NCI-H2107 treated with DMSO at 0.1 percent for 48 hours (cell line): ENCODE data around the gene ERCC6L2.

ENCODE experiments used
- DNase-seq: peaks from one replicate; lab custom pipeline; 2025; ENCODE audit not compliant: unreplicated experiment; lab: John Stamatoyannopoulos, UW

The ERCC6L2 gene, protein sequence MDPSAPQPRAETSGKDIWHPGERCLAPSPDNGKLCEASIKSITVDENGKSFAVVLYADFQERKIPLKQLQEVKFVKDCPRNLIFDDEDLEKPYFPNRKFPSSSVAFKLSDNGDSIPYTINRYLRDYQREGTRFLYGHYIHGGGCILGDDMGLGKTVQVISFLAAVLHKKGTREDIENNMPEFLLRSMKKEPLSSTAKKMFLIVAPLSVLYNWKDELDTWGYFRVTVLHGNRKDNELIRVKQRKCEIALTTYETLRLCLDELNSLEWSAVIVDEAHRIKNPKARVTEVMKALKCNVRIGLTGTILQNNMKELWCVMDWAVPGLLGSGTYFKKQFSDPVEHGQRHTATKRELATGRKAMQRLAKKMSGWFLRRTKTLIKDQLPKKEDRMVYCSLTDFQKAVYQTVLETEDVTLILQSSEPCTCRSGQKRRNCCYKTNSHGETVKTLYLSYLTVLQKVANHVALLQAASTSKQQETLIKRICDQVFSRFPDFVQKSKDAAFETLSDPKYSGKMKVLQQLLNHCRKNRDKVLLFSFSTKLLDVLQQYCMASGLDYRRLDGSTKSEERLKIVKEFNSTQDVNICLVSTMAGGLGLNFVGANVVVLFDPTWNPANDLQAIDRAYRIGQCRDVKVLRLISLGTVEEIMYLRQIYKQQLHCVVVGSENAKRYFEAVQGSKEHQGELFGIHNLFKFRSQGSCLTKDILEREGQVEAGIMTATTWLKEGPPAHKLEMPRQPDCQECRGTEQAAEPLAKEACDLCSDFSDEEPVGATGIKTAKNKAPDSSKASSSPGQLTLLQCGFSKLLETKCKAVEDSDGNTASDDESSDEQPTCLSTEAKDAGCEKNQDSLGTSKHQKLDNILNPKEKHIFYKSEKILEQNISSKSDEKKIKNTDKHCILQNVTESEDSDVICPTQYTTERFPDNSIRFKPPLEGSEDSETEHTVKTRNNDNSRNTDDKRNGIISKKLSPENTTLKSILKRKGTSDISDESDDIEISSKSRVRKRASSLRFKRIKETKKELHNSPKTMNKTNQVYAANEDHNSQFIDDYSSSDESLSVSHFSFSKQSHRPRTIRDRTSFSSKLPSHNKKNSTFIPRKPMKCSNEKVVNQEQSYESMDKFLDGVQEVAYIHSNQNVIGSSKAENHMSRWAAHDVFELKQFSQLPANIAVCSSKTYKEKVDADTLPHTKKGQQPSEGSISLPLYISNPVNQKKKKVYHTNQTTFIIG (N-terminal part only)

DNA sequence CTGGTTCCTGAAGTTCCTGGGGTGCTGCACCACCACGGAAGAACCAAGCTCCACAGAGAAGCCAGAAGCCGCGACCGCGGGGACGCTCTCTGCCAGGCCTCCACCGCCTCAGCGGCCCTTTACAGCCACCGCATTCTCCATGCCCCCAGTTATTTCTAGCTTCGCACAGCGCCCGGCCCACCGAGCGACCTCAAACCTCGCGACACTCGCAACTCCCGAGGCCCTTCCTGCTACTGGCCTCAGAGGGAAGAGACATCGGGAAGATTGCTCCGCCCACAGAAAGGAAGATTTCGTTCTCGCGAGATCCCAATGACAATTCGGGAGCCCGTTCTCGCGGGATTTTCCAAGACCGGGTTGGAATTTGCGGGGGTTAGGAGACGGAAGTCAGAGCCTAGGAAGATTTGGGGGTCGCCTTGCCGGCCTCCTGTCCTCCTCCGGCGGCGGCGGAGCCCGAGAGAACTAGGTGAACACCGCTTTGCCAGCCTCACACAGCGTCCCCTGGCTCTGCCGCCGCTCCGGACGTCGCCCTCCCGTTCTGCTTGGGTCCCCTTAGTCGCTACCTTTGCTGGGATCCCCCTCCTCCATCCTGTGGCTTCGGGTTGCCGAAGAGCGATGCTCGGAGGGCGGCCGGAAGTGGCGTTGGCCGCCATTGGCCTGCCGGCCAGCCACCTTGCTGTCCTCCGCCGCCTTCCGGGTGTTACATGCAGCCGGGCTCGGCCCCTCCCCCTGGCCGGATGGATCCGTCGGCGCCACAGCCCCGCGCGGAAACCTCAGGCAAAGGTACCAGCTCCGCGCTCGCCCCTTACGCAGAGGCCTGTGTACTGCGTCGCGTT is at the start of gene ERCC6L2:
Gene ERCC6L2 (plus strand): TSS at position 387 of the 833 bp plus-strand sequence. CDS start 348 bp downstream, at position 735.
- DNase-seq: peak; percentile 87

DNA sequence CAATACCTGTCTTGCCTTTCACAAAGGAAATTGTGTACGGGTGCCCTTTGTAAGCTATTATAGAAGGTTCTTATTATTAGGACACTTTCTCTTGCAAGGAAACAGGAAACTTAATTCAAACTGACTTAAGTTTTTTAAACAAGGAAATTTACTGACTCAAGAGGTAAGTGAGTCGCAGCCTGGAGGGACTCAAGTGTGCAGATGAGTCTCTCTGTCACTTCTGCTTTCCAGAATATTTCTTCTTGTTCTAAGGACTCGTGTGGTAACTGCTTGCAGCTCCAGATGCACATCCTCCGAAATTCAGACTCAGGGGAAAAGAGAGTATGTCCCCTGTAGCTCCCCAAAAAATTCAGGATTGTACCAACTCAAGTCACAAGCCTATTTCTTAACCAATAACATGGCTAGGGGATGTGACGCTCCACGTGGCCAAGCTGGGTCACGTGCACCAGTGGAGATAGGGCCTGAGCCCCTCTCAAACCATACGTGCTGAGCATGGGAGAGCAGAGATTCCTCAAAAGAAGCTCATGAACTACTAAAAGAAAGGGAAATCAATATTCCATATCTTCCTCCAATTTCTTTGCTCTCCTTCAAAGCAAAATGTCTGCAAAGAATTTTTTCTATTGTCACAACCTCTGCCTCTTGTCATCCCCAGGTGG is 49.2 kb upstream of the ERCC6L2 start:
- DNase-seq: no peak

DNA sequence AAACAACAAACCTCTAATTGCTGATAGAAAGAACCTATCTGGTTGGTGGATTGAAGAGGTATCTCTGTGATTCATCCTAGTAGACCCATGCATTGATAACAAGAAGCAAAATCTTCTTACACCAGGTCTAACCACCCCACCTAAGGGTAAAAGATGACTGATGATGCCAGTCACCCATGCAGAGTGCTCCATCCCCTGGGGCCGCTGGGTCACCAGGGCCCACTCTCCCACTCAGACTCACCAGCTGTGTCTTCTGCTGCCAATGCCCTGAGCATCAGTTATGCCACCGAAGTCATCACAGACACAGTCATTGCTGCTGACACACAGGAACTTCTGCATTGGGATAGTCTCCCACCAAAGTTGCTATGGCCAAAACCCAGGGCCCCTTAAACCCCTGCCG is 44.7 kb upstream of the ERCC6L2 start:
- DNase-seq: no peak

DNA sequence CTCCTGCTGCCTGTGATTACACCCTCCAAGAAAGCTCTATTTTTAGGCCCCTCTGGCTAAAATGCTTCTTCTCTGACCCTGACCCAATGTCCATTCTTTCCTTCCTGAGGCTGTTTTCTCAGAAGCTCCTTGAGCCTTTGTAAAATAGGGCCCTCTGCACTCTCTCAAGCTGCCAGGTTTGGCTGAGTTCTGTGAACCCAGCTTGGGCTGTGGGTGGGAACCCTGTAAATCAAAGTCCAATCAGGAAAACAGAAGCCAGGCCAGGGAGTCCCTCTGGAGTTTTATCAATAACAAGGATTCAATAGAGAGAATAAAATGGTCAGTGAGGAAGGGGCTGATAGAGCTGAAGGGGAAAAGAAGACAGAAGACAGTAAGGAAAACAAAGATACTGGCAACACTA is 43.7 kb upstream of the ERCC6L2 start:
- DNase-seq: no peak

DNA sequence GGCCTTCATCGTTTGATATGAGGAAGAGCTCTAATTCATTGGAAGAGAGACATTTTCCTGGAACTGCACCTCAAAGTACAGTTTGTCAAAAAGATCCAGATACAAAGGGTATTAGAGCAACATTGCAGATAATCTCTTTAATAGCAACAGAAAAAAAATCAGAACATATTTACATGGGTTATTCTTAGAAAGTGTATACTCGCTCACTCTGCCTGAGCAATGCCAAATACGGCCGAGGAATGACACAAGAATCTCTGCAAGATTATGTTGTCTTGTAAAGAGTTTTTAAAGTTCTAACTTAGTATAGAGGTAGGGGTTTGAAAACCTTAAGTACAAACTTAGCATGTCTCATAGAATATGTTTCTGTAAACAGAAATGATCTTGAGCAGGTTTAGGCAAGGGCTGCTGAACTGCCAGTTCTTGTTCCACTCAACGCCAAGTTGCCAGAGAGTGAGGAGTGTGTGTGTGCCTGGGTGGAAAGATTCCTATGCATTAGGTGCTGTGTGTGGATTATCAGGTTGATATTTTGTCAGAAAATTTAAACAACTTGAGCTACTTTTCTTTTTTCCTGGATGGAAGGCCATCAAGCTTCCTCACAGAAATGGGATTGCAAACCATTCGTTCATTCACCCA is 41.8 kb upstream of the ERCC6L2 start:
- no peak for DNase-seq

DNA sequence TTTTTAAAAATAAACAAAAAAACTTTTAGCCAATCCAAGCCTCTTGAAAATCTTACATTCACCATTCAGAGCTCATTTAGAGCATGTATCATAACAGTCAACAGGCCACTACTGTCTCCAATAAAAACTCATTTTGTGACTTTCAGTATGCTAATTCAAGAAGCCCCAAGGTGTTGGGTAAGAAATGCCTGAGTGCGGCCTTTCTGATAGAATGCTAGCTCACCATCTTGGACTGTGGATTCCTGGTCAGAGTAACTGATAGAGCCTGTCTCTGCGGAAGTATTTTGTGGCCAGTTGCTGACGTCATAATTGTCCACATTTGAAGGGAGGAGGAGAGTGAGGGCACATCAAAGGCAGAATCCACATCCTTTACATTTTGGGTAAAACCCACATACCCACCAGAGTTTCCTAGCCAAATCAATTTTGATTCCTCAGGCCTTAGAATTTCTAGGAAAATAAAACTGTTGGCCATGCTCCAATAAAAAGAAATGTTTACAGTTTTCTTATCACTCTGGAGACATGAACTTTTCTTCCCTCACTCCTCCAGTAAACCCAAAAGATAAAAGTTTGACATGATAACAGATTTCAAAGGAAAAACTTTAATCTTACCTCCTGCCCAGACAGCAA is 41.1 kb upstream of the ERCC6L2 start:
- DNase-seq: no peak

DNA sequence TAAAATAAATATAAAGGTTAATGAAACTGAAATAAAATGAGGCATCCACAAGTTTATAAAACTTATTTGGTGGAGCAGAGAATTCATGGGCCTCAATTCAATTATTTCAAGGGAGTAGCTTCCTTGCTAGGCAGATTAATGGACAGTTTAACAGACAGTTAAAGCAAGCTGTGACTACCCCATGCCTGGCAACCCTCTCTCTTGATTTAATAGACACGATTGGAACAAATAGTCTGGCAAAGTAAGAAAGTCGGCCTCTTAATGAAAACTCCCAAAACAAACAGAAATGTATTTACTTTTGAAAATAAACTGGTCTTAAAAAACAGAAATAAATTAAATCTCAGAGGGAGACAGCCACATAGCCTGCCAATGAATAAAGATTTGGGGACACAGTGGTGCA is 40.1 kb upstream of the ERCC6L2 start:
- no peak for DNase-seq

DNA sequence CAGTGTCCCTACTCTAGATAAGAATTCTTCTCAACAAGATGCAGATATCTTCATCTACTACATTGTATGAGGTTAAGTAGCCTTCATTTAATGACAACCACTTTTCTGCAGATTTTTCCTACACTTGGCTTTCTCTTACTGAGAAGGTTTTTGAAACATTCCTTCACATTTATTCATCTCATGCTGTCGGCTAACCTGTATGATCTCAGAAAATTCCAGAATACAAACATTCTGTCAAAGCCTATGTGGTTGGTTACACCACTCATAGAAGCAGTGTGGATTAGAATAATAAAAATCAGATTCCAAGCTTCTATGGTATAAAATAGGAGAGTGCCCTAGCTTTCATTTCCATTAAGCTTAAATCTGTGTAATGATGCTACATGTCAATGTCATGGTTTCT is 39.4 kb upstream of the ERCC6L2 start:
- DNase-seq: no peak

DNA sequence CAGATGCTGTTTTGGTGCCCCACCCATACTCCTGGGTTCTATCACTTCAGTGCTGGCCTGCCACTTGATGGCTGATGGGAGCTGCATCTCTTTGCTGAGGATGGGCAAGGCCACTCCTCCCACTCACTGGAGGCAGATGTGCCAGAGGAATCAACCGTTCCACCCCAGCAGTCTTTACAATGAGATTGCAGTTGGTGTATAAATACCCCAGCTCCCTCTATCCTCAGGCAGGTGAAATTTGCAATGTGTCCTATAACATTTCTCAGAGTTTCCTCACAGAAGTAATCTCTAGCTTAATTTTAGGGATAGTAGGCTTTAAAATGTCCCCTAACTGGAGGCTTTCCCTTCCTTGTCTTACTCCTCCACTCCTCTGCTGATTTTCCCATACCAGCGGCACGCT is 36.5 kb upstream of the ERCC6L2 start:
- no peak for DNase-seq

DNA sequence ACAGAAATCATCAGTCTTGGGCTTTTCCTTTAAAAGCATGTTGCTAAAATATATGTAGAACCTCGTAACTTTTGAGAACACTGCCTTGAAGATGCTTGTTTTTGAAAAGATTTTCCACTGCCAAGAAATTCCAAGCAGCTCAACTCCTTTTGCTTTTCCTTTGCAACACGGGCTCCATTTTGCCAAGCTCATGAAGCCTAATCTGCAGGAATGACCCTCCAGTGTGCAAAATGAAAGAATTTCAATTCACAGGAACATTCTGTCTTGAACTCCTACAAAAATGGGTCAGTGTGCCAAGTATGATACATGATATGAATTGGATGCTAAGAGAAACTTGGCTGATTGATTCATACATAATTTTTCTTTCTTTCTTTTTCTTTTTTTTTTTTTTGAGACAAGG is 35.4 kb upstream of the ERCC6L2 start:
- no peak for DNase-seq

DNA sequence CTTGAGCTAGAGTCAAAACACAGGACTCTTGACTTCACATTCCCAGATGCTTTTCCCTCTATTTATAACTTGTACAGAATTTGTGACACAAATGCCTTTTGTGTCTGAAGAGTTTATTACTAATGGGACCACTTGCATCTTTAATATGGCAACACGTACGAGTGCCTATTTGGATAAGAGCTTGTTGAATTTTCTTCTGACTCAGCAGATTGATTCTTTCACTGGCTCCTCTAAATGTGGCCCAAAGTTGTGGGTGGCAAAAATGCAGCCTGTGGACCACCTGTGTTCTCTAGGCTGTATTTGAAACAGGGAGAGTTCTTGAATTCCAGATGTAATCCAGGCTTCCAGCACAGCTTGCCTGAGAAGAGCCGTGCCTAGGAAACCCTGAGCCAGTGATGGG is 34.1 kb upstream of the ERCC6L2 start:
- no peak for DNase-seq

DNA sequence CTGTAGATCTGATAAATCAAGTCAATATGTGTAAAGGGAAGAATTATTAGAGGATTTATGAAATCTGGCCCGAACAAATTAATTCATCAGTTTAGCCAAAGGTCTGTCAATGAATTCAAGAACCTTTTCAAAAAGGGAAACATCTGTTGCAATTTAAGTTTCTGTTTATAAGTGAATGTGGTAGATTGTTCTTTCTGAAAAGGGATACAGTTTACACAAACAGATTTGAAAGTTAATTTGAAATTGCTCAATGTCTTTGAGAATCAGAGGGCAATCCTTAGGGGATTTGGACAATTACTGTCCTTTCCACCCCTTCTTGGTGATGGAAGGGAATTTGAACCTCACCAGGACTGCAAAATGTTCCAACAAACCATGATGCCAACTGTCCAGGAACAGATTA is 29.7 kb upstream of the ERCC6L2 start:
- DNase-seq: no peak

DNA sequence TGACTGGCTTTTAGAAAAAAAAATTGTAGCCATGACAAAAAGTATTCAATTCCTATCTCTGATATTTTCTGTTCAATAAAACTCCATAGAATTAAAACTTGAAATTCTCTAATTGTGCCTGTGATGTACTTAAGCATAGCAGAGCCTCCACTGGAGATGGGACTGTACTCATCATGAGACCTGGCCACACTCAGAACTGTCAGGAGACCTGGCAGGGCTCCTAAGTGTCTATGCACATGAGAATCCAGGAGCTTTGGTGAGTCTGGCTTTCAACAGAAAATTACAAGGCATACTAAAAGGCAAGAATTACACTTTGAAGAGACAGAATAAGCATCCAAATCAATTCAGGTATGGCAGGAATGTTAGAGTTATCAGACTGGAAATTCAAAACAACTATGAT is 26.7 kb upstream of the ERCC6L2 start:
- no peak for DNase-seq

DNA sequence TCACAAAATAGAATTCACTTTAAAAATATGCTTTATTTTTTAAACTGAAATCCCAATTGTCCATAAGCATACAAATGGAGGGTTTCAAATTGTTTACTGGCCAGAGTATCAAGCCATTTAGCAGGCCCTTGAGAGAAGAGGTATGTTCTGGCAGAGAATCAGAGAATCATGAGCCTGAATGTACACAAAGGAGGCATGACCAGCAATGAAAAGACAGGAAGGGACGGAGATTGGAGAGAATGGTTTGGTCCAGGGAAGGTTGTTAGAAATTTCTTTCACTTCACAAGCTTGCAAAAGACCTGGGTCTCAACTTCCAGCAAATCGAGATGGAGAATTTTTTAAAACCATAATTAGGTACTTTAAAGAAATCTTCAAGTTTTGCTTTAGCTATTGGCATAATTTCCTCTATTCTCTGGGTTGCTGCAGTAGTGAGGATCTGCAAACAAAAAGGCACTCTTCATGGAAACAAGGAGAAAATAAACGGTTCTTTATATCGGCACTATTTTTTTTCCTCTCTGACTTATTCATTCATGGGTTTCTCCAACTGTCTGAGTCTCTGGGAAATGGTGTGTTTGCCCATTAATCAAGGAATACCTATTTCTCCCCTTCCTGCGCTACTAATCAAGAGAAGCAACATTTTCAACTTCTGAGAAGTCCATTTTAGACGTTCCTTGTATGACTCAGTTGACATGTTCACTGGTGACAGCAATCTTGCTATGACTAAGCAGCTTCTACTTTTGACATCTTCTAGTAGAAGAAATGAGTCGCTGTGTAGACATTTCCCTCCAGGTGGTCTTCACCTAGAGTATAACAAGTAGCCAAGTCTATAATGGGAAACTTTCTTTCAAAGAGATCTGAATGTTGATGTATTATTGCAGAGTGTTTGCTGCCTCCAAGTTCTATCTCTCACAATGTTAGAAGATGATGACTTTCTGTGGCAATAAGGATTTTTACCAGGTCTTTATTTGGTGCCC is 23.1 kb upstream of the ERCC6L2 start:
- no peak for DNase-seq

DNA sequence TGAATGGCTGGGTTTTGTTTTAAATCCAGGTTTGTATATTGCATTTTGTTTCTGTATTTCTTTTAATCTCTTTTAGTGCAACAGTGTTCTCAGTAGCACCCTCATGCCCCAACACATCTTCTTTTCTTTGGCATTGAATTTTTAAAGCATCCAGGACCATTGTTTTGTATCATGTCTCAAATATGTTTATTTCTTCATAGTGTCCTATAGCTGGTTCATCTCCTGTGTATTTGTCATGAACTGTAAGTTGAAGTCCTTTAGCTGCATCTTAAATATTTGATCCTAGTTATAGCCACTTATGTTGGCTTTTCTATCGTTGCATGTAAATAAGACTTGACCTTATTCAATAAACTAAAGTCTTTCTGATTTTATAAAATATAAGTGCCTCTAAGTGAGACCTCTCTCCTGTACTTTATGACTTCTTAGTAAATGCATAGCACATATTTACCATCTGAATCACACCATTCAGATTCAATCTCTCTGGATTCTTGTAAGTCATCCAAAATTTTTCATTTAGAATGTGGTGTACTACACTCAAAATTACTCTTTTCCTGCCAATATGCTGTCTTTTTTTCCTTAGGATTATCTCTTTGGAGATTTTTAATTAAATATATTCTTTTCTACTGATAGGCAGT is 21.0 kb upstream of the ERCC6L2 start:
- no peak for DNase-seq

DNA sequence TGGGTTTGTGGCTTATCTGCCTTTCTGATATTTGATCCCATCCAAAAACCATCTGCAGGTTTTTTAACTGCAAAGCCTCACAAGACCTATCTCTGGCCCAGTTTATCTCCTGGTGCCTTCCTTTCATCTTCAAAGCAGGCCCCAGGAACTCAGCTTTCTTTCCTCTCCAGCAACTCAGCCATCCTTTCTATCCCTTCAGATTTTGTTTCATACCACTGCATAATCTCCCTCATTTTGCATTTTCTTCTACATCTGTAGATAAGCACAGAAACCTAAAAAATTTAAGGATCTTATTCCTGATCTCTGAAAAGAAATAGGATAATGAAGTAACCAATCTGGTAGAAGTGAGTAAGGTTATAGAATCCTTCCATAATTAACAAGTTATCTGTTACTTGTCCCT is 19.5 kb upstream of the ERCC6L2 start:
- DNase-seq: no peak

DNA sequence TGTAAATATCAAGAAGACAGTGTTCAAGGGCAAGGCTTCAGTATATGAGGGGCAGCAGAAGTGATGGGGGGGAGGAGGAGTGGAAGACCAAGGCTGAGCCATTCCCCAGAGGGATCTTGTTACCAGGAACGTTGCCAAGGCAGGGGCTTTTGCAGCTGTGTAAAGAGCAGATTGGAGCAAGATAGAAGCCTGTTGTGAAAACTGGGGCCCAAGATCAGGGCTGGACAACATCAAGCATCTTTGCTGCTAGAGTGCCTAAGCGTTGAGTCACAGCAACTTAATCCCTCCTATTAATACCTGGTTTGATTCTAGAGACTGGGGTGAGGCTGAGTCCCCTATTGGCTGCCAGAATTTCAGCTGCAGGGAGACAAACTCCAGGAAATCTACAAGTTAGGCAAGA is 18.4 kb upstream of the ERCC6L2 start:
- peak; percentile 32 for DNase-seq

DNA sequence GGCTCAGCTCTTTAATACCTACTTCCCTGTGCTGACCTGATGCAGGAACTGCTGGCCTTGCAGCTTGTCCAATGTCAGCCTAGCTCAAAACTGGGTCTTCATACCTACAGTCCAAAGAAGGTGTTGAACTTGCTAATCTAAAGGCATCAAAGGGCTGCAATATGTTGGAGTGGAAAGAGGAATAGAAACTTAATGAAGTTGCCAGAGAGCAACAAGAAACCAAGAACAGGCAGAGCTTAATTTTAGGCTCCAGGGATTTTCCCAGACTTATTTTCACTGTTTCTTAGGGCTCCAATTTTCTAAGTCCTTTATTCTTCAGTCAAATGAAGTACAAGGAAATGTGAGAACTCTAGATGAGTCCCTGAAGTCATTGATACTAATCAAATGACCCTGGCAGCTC is 17.6 kb upstream of the ERCC6L2 start:
- DNase-seq: no peak
